Gastroesophageal sphincter (tissue), 4 donors: ENCODE results near the gene DST. TPM values are rescaled to one million over a fixed set of nuclear protein-coding genes. Genes with fewer than 3 reads are reported as not detected.

Experiments used
- ATAC-seq: fragments of 150-250 bp; one replicate; pipeline ENCODE4 v1.9.1; 2016; ENCODE audit warnings: mild to moderate bottlenecking, moderate library complexity
- H3K27ac ChIP-seq, 4 donors: fragments of 200-600 bp; sonication (generic) in 3 of 4; 1 replicate in 3 of 4; 2 replicates in 1 of 4; pipeline ENCODE4 v1.5.1; 2016 to 2019
- H3K27me3 ChIP-seq: fragments of 200-600 bp; sonication (generic); one replicate; pipeline ENCODE4 v1.5.1; 2019
- H3K36me3 ChIP-seq, 2 donors: fragments of 200-600 bp; sonication (generic); one replicate each; pipeline ENCODE4 v1.5.1; 2019; ENCODE audit warnings: control low read depth in 1 of 2
- H3K4me1 ChIP-seq, 3 donors: fragments of 200-600 bp; sonication (generic); 1 replicate in 2 of 3; 2 replicates in 1 of 3; pipeline ENCODE4 v1.5.1; 2016 to 2019; ENCODE audit warnings: control low read depth in 2 of 3
- H3K4me3 ChIP-seq, 2 donors: fragments of 200-600 bp; sonication (generic); one replicate each; pipeline ENCODE4 v1.5.1; 2019; ENCODE audit warnings: mild to moderate bottlenecking in 1 of 2, moderate library complexity in 1 of 2
- H3K9me3 ChIP-seq, 3 donors: fragments of 200-600 bp; sonication (generic); one replicate each; pipeline ENCODE4 v1.5.1; 2017 to 2019; ENCODE audit warnings: control low read depth in 2 of 3
- CTCF ChIP-seq, 4 experiments: fragments of 200-600 bp in 2 of 4; fragments of 450-650 bp in 2 of 4; sonication (generic) in 1 of 4; IDR thresholded peaks; one replicate each; pipeline ENCODE4 v1.5.1; 2017 to 2019; ENCODE audit warnings: antibody characterized with exemption in 4 of 4, mild to moderate bottlenecking in 2 of 4, moderate library complexity in 2 of 4
- EP300 ChIP-seq: sonication (generic); formaldehyde crosslinking; IDR thresholded peaks from one replicate; pipeline ENCODE4 v1.6.1; 2017; ENCODE audit warnings: antibody characterized with exemption, mild to moderate bottlenecking
- POLR2A ChIP-seq, 2 donors: fragments of 450-650 bp; IDR thresholded peaks; one replicate each; pipeline ENCODE4 v1.6.1; 2017; ENCODE audit warnings: antibody characterized with exemption in 2 of 2, mild to moderate bottlenecking in 2 of 2, moderate library complexity in 1 of 2
- POLR2AphosphoS5 ChIP-seq: sonication (generic); formaldehyde crosslinking; IDR thresholded peaks from one replicate; pipeline ENCODE4 v1.6.1; 2017; ENCODE audit warnings: antibody characterized with exemption
- WGBS, 2 donors: methylation state at CpG; one replicate each; pipeline ENCODE4 v1.1.5; 2018; ENCODE audit warnings: low coverage in 1 of 2; 5-methylcytosine and 5-hydroxymethylcytosine counted together
- total RNA-seq, 4 donors: library from RNA; depleted of rRNA; stranded (reverse); fragments of >200 nt; gene quantifications; one replicate each; pipeline ENCODE4 v1.1.0, GENCODE V29; 2016

DST gene
- total RNA-seq, 4 donors from 2014 or later = 442 to 716 (median 661) TPM

DNA sequence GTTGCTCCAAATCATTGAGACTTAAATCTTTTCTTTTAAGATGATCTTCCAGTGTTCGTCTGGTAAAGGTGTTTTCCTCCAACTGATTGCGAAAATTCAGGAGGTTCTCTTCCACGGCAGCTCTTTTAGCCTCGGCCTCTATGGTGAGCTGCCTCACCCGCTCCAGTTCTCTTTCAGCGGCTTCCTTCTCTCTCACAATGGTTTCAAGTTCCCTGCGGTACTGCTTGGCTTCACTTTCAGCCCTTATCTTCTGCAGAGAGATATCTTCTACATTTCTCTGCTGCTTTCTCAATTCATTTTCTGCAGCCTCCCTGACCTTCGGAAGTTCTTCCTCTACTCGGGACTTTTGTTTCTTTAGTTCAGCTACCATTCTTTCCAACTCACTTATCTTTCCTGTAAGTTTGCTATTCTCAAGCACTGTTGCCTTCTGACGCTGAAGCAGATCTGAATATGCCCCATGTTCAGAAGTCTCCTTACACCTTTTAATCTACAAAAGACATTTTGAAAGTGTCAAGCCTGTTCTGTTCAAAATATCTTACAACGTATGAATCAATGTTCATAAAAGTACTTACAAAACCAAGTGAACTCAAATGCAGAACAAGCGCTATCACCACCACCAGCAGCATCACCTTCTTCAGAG is 22.3 kb downstream of the DST start:
- Histone ChIP-seq H3K9me3 (no peaks in the 10 kb centered on the region), H3K27ac (no peak overlapping the region), H3K4me1 (no peaks in the 10 kb centered on the region), H3K36me3 (peaks cover 6 to 93% of the 10 kb centered on the region in 2 donors), H3K4me3 (no peak overlapping the region), H3K27me3 (no peaks in the 10 kb centered on the region)
- no peak for TF ChIP-seq POLR2AphosphoS5
- no peak for TF ChIP-seq CTCF (IDR thresholded peaks at IDR 0.05)
- no peak for TF ChIP-seq POLR2A (IDR thresholded peaks at IDR 0.05)
- 92 to 94% methylated on average over 12 of the region's 12 CpGs for WGBS, 2 donors
- ATAC-seq = no peak

- no peak overlapping the region for H3K27ac ChIP-seq
- H3K4me3 ChIP-seq = no peak overlapping the region
- TF ChIP-seq POLR2A (IDR thresholded peaks at IDR 0.05) = no peak
- no peak for TF ChIP-seq EP300
- TF ChIP-seq POLR2AphosphoS5 = no peak
- TF ChIP-seq CTCF (IDR thresholded peaks at IDR 0.05) = no peak
- 100% methylated on average over 2 to 3 of the region's 3 CpGs for WGBS, 2 donors
- no peaks in the 10 kb centered on the region for H3K27me3 ChIP-seq
- H3K4me1 ChIP-seq = no peaks in the 10 kb centered on the region
- ATAC-seq = no peak
- peaks cover 0 to 83% of the 10 kb centered on the region in 2 donors for H3K36me3 ChIP-seq
- H3K9me3 ChIP-seq = no peaks in the 10 kb centered on the region
Measured at GRCh38 chr6:56618050-56618449, 24.6 kb downstream of the DST start.

- no peak for ATAC-seq
- 94 to 96% methylated on average over 3 to 5 of the region's 5 CpGs for WGBS, 2 donors
- TF ChIP-seq POLR2AphosphoS5 = no peak
- peaks cover 0 to 75% of the 10 kb centered on the region in 2 donors for H3K36me3 ChIP-seq
- H3K9me3 ChIP-seq = no peaks in the 10 kb centered on the region
- H3K27ac ChIP-seq = no peak overlapping the region
- H3K27me3 ChIP-seq = no peaks in the 10 kb centered on the region
- no peak overlapping the region for H3K4me3 ChIP-seq
- no peaks in the 10 kb centered on the region for H3K4me1 ChIP-seq
Measured at GRCh38 chr6:56616967-56617366, 25.7 kb downstream of the DST start.

DNA sequence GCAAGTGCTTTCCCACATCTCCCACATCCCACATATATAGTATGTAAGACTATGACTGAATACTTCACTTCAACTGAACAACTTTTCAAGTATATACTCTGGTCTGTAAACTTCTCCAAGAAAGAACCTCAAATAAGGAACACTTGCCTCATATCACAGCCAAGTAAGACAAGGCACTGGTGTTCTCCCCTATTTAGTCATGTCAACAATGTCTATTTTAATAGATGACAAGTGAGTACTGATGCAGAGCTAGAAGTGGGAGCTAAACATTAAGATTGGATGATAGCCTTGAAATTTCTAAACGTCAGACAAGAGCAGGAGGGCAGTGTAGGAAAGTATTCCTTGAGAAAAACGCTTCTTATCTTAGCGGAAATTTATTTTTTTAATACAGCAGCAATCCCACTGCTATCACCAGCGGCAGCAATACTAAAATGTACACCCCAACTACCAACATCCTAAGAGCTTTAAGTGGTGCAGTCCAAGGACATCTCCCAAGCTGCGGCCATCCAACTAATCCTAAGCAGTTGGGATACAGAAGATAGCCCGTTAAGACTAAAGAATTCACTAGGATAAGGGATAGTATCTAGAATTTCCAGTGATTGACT is 29.3 kb downstream of the DST start:
- TF ChIP-seq EP300 (no peak), POLR2AphosphoS5 (no peak), CTCF (IDR thresholded peaks at IDR 0.05) (no peak), POLR2A (IDR thresholded peaks at IDR 0.05) (no peak)
- Histone ChIP-seq H3K4me3 (no peak overlapping the region), H3K27me3 (no peaks in the 10 kb centered on the region), H3K9me3 (no peaks in the 10 kb centered on the region), H3K4me1 (no peaks in the 10 kb centered on the region), H3K36me3 (peaks cover 0 to 60% of the 10 kb centered on the region in 2 donors), H3K27ac (no peak overlapping the region)
- WGBS, 2 donors = 70 to 71% methylated on average over 6 of the region's 6 CpGs
- ATAC-seq = no peak

DNA sequence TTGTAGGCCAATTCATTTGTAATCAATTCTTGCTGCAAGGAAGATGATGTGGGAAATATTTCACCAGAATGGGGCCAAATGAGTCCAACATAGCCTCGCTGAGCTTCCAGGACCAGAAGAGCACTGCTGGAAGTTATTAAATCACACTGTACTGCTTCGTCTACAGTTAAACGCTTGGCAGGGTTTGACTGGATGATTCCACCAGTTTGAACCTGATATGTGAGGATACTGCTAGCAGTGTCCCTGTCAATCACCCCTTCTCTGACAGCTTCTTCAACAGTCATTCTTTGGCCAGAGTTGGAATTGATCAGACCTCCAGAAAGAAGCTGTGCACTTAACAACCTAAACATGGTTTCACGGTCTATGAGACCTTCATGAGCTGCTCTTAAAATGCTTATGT is 34.4 kb downstream of the DST start:
- Histone ChIP-seq H3K27ac (no peak overlapping the region), H3K36me3 (peaks cover 0 to 30% of the 10 kb centered on the region in 2 donors), H3K4me1 (no peaks in the 10 kb centered on the region), H3K4me3 (no peak overlapping the region), H3K9me3 (no peaks in the 10 kb centered on the region), H3K27me3 (no peaks in the 10 kb centered on the region)
- no peak for TF ChIP-seq POLR2AphosphoS5
- no peak for TF ChIP-seq POLR2A (IDR thresholded peaks at IDR 0.05)
- no peak for TF ChIP-seq EP300
- TF ChIP-seq CTCF (IDR thresholded peaks at IDR 0.05) = no peak
- ATAC-seq = no peak
- WGBS, 2 donors = 89 to 96% methylated on average over 3 to 4 of the region's 4 CpGs
